GM23338 (cell line): ENCODE results near the gene ZNF697. TPM values are rescaled to one million over a fixed set of nuclear protein-coding genes. Genes with fewer than 3 reads are reported as not detected.

Experiments used
- ATAC-seq: fragments of 200-7000 bp; cut with Tn5 transposase; 3 replicates; pipeline ENCODE4 v1.9.1; 2020
- DNase-seq: peaks from one replicate; pipeline ENCODE4 v3.0.0-alpha.2; 2015; ENCODE audit warnings: low spot score
- H2AFZ ChIP-seq: fragments of 200-600 bp; sonication (generic); 2 replicates; pipeline ENCODE4 v1.8.0; 2016; ENCODE audit warnings: antibody characterized with exemption, mild to moderate bottlenecking, moderate library complexity
- H3F3A ChIP-seq: fragments of 200-600 bp; sonication (generic); replicated peaks from 2 replicates; pipeline ENCODE4 v1.8.0; 2017; ENCODE audit warnings: antibody characterized with exemption, mixed run types, low read depth
- H3K27ac ChIP-seq: fragments of 200-600 bp; sonication (generic); 2 replicates; pipeline ENCODE4 v1.6.1; 2016; ENCODE audit warnings: low read depth
- H3K27me3 ChIP-seq: fragments of 200-600 bp; sonication (generic); 2 replicates; pipeline ENCODE4 v1.8.0; 2016; ENCODE audit warnings: mild to moderate bottlenecking, mixed run types, moderate library complexity; ENCODE audit not compliant: insufficient read depth
- H3K36me3 ChIP-seq: fragments of 200-600 bp; sonication (generic); 2 replicates; pipeline ENCODE4 v1.8.0; 2016; ENCODE audit warnings: mild to moderate bottlenecking; ENCODE audit not compliant: insufficient read depth
- H3K4me1 ChIP-seq: fragments of 200-600 bp; sonication (generic); 2 replicates; pipeline ENCODE4 v1.8.0; 2016; ENCODE audit warnings: mild to moderate bottlenecking, moderate library complexity; ENCODE audit not compliant: insufficient read depth
- H3K4me2 ChIP-seq: fragments of 200-600 bp; sonication (generic); 2 replicates; pipeline ENCODE4 v1.7.1; 2017; ENCODE audit warnings: mixed run types
- H3K4me3 ChIP-seq: fragments of 200-600 bp; sonication (generic); 2 replicates; pipeline ENCODE4 v1.6.1; 2016; ENCODE audit warnings: mixed run types
- H3K79me2 ChIP-seq: fragments of 200-600 bp; sonication (generic); replicated peaks from 2 replicates; pipeline ENCODE4 v1.8.0; 2017; ENCODE audit warnings: mild to moderate bottlenecking; ENCODE audit not compliant: insufficient read depth
- H3K9me2 ChIP-seq: fragments of 200-600 bp; sonication (generic); 2 replicates; pipeline ENCODE4 v1.8.0; 2017; ENCODE audit not compliant: insufficient read depth
- H4K20me1 ChIP-seq: fragments of 200-600 bp; sonication (generic); replicated peaks from 2 replicates; pipeline ENCODE4 v1.8.0; 2017; ENCODE audit warnings: mild to moderate bottlenecking; ENCODE audit not compliant: insufficient read depth
- H3K27ac Mint-ChIP-seq: 2 replicates; pipeline ENCODE4 v1.8.0; 2020; ENCODE audit warnings: inconsistent platforms, mild to moderate bottlenecking, moderate library complexity, mixed read lengths
- H3K27me3 Mint-ChIP-seq: 3 replicates; pipeline ENCODE4 v1.8.0; 2022; ENCODE audit warnings: low read depth, mild to moderate bottlenecking, moderate library complexity, mixed read lengths, inconsistent platforms; ENCODE audit not compliant: insufficient read depth, poor library complexity
- H3K36me3 Mint-ChIP-seq: 3 replicates; pipeline ENCODE4 v1.8.0; 2021; ENCODE audit warnings: low read depth, mild to moderate bottlenecking, inconsistent platforms, moderate library complexity, mixed read lengths
- H3K4me1 Mint-ChIP-seq: 3 replicates; pipeline ENCODE4 v1.8.0; 2020; ENCODE audit warnings: mild to moderate bottlenecking, inconsistent platforms, mixed read lengths
- H3K4me3 Mint-ChIP-seq: 3 replicates; pipeline ENCODE4 v1.8.0; 2021; ENCODE audit warnings: moderate library complexity, mild to moderate bottlenecking, inconsistent platforms, mixed read lengths
- H3K9me3 Mint-ChIP-seq: 3 replicates; pipeline ENCODE4 v1.8.0; 2020; ENCODE audit warnings: moderate library complexity, mild to moderate bottlenecking, inconsistent platforms, mixed read lengths
- CTCF ChIP-seq, 2 experiments: fragments of 200-600 bp in 1 of 2; sonication (generic) in 1 of 2; conservative IDR thresholded peaks; 2 replicates each; pipeline versions ENCODE4 v1.5.1 to v1.6.1; 2016 to 2017; ENCODE audit warnings: antibody characterized with exemption in 2 of 2, low read depth in 2 of 2, mild to moderate bottlenecking in 2 of 2, moderate library complexity in 1 of 2
- ETS1 ChIP-seq: IDR thresholded peaks from 2 replicates; pipeline ENCODE4 v1.6.1; 2016; ENCODE audit warnings: antibody characterized with exemption
- EZH2 ChIP-seq: fragments of 200-600 bp; sonication (generic); IDR thresholded peaks from one replicate; pipeline ENCODE4 v1.8.0; 2017; ENCODE audit warnings: antibody characterized with exemption, mild to moderate bottlenecking, low read depth; ENCODE audit not compliant: unreplicated experiment
- EZH2phosphoT487 ChIP-seq: fragments of 200-600 bp; sonication (generic); IDR thresholded peaks from one replicate; pipeline ENCODE4 v1.8.1; 2018; ENCODE audit warnings: antibody characterized with exemption; ENCODE audit not compliant: unreplicated experiment
- JUNB ChIP-seq: IDR thresholded peaks from one replicate; pipeline ENCODE4 v1.6.1; 2016; ENCODE audit warnings: antibody characterized with exemption; ENCODE audit not compliant: unreplicated experiment
- NANOG ChIP-seq: IDR thresholded peaks from 2 replicates; pipeline ENCODE4 v1.6.1; 2016; ENCODE audit warnings: antibody characterized with exemption, borderline replicate concordance
- REST ChIP-seq: IDR thresholded peaks from one replicate; pipeline ENCODE4 v1.6.1; 2018; ENCODE audit warnings: antibody characterized with exemption; ENCODE audit not compliant: unreplicated experiment
- STAT1 ChIP-seq: IDR thresholded peaks from one replicate; pipeline ENCODE4 v1.6.1; 2016; ENCODE audit warnings: antibody characterized with exemption; ENCODE audit not compliant: unreplicated experiment
- ZNF114 ChIP-seq: fragments of 250-450 bp; sonication (Bioruptor Pico); IDR thresholded peaks from 2 replicates; pipeline ENCODE4 v1.5.0; 2020; ENCODE audit warnings: mild to moderate bottlenecking, moderate library complexity
- ZNF331 ChIP-seq: fragments of 250-450 bp; sonication (Bioruptor Pico); IDR thresholded peaks from 2 replicates; pipeline ENCODE4 v1.5.0; 2020; ENCODE audit warnings: low read depth, mild to moderate bottlenecking, moderate library complexity
- ZNF462 ChIP-seq: fragments of 250-450 bp; sonication (Bioruptor Pico); IDR thresholded peaks from 2 replicates; pipeline ENCODE4 v1.5.0; 2020; ENCODE audit warnings: mild to moderate bottlenecking, moderate library complexity
- polyA plus RNA-seq: library from polyadenylated mRNA; unstranded; fragments of >200 nt; fragmentation: Nextera tagmentation; extraction: Ambion mirVana; gene quantifications from 2 replicates; pipeline ENCODE4 v1.2.1, GENCODE V29; 2016
- total RNA-seq: library from RNA; depleted of rRNA; stranded (reverse); fragments of >200 nt; shearing (Covaris generic); gene quantifications from 2 replicates; pipeline ENCODE4 v1.2.3, GENCODE V29; 2014

The ZNF697 gene
- total and polyA plus RNA-seq, 2 experiments from 2014 or later, result 5.4 to 32.0 TPM

GRCh38 chr1:119653839-119654170 is 5.7 kb upstream of the ZNF697 start:
- no peak for DNase-seq
- no peaks in the 10 kb centered on the region for H4K20me1 ChIP-seq
- peaks cover 12% of the 10 kb centered on the region for H3K27me3 Mint-ChIP-seq
- H3K27ac ChIP-seq, result no peak overlapping the region
- no peaks in the 10 kb centered on the region for H3K79me2 ChIP-seq
- no peak overlapping the region for H2AFZ ChIP-seq
- ATAC-seq, result no peak
- H3K4me1 ChIP-seq, result peaks cover 20% of the 10 kb centered on the region
- no peak overlapping the region for H3K4me3 Mint-ChIP-seq
- no peaks in the 10 kb centered on the region; the same call in 2 of the 3 replicates for H3K36me3 Mint-ChIP-seq
- TF ChIP-seq EZH2phosphoT487 (no peak), JUNB (no peak), REST (no peak), EZH2 (no peak), ZNF114 (CRISPR knock-in tag) (no peak), NANOG (no peak), ZNF331 (no peak), CTCF (conservative IDR thresholded peaks at IDR 0.05; ENCODE audit: low read depth in 2 of 2) (no peak), STAT1 (no peak), ETS1 (no peak), ZNF462 (CRISPR knock-in tag) (no peak)
- H3F3A ChIP-seq, result 0 out of 2 replicates have a peak, but pooled peaks cover 4% of the 10 kb centered on the region
- no peaks in the 10 kb centered on the region for H3K9me3 Mint-ChIP-seq
- H3K4me1 Mint-ChIP-seq, result peaks cover 35% of the 10 kb centered on the region
- H3K9me2 ChIP-seq, result 0 out of 2 replicates have a peak, but pooled peaks cover 3% of the 10 kb centered on the region
- no peak overlapping the region for H3K4me2 ChIP-seq
- no peaks in the 10 kb centered on the region for H3K36me3 ChIP-seq
- no peaks in the 10 kb centered on the region for H3K27me3 ChIP-seq
- H3K4me3 ChIP-seq, result no peak overlapping the region
- no peak overlapping the region for H3K27ac Mint-ChIP-seq
